Measurements from ENCODE around the gene XRCC4. TPM values are rescaled to one million over a fixed set of nuclear protein-coding genes. Genes with fewer than 3 reads are reported as not detected.

XRCC4 gene
- total and polyA plus RNA-seq, 2 of the 8 experiments (the other 6 are each of a cell fraction or from before 2014, with no cell fraction given): 3.0 to 8.3 TPM

DNA sequence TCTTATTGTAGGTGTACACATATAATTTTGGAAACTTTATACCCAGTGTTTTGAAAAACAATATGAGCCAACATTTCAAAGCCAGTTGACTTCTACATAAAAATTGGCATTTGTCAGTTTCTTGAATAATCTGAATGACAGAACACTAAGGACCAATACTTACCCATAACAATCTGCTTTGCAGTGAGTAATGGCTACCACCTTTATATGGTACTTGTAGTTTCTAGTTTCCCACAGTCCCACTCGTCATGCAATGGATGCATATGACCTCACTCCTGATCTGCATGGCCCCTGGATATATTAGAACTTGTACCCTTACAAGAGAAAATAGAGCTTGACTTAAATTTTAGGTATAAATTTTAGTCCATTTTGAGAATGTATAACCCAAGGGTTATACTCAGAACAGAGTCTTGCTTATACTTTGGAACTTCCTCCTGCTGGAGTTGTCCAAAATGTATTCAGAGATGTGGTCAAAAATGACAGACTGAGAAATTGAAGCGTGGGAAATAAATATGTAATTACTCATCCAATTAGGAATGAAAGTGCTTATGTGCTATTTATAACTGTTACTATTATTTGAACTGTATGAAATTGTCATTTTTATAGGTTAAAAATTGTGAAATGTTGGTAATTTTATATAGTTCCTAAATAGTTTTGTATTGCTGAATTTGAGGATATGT lies 19.5 kb downstream of the XRCC4 start (continued):
- no peak for TF ChIP-seq CBX5 (IDR thresholded peaks at IDR 0.05; ENCODE audit: low read depth, low read length)
- no peak for TF ChIP-seq ASH2L (IDR thresholded peaks at IDR 0.05; ENCODE audit: low read length)
- no peak for TF ChIP-seq RXRA (IDR thresholded peaks at IDR 0.05; ENCODE audit: insufficient read depth, low read depth, low read length)
